Measurements from ENCODE around the gene TM4SF5.
"Not testable (repeated sequence)": the region's sequence is repeated elsewhere in the genome, so short reads cannot be mapped to it uniquely, and the experiment has no call there.

The TM4SF5 gene

DNA sequence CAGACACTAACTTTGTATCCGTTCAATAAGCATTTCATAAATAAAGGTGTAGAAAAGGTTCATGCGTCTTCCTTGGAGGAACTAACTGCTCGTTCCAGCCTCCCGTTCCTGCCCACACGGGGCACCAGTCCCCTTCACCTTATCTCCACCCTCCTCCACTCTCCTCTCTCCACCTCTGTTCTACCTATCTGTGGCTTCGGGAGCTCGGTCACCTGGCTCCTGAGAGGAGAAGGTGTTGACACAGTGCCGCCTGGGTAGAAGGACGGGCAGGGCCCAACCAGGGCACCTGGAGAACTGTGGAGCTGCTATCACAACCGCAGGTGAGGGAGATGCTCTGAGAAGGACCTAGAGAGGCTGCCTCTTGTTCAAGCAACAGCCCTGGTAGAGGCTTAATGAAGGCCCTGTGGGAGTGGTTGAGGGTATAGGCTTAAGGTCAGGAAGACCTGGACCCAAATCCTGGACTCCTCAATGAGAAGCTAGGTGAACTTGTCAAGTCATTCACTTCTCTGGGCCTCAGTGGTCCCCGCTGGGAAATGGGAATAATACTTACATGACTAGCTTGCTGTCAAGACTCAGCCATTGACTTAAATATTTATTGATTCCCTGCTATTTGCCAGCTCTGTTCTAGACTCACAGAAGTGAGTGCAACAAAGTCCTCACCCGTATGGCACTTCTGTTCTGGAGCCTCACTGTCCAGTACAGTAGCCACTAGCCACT, 51.8 kb downstream of the TM4SF5 start:
- no peak for DNase-seq (ENCODE audit: low read depth, low spot score)
- CTCF ChIA-PET, result no interaction called here
- POLR2A ChIA-PET, result interaction anchor here (0.9 kb wide), 1 partner anchor 14 kb away, joined by 3 read pairs; no protein-coding TSS in a partner anchor
- TF ChIP-seq, protein P1, sequence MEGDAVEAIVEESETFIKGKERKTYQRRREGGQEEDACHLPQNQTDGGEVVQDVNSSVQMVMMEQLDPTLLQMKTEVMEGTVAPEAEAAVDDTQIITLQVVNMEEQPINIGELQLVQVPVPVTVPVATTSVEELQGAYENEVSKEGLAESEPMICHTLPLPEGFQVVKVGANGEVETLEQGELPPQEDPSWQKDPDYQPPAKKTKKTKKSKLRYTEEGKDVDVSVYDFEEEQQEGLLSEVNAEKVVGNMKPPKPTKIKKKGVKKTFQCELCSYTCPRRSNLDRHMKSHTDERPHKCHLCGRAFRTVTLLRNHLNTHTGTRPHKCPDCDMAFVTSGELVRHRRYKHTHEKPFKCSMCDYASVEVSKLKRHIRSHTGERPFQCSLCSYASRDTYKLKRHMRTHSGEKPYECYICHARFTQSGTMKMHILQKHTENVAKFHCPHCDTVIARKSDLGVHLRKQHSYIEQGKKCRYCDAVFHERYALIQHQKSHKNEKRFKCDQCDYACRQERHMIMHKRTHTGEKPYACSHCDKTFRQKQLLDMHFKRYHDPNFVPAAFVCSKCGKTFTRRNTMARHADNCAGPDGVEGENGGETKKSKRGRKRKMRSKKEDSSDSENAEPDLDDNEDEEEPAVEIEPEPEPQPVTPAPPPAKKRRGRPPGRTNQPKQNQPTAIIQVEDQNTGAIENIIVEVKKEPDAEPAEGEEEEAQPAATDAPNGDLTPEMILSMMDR (IDR thresholded peaks at IDR 0.05; ENCODE audit: insufficient read depth, low read length, missing control alignments), result no peak
- H3K4me3 ChIP-seq (ENCODE audit: low read depth, low read length), result no peak overlapping the region

DNA sequence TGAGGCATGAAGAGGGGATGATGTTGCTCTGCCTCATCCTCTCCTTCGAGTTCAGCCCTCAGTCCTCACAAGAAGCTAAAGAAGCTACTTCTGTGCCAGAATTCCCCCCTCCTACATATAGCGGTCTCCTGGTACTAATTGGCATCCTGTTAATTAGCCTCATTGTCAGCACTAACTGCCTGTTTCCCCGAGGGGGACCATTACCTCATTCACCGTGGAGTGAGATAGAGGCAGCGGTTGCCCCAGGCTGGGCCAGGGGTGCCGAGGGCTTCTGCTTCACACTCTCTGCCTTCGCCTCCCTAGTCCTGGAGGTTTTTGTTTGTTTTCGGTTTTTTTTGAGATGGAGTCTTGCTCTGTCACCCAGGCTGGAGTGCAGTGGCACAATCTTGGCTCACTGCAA, 55.7 kb downstream of the TM4SF5 start:
- CTCF ChIA-PET, result no interaction called here

DNA sequence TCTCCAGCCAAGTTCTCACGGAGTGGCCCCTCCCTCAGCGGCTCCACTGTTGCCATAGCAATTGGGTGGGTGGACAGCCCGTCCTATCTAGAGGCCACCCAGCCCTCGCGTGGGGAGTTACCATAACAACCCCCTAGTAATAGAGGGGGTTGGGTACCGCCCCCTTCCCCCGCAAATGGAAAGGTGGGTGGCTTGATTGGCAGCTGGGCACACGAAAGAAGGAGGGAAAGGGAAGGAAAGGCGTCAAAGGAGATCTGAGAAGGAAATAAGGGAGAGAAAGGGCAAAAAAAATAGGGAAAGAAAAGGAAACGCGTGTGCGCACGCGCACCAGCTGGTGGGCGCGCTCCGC, 61.1 kb downstream of the TM4SF5 start:
- DNase-seq (ENCODE audit: low read depth, low spot score); CTCF ChIA-PET; POLR2A ChIA-PET: not testable (repeated sequence)
- peak overlapping the region; percentile 83 for H3K4me3 ChIP-seq (ENCODE audit: low read depth, low read length)

More for the DNA sequence above, 55.7 kb downstream of the TM4SF5 start:
- DNase-seq (ENCODE audit: low read depth, low spot score), result no peak
- TF ChIP-seq, protein P1 (IDR thresholded peaks at IDR 0.05; ENCODE audit: insufficient read depth, low read length, missing control alignments), result no peak
- no peak overlapping the region for H3K4me3 ChIP-seq (ENCODE audit: low read depth, low read length)
- POLR2A ChIA-PET, result no interaction called here

All from AG04449 (cell line).